ENCODE measurements around the gene C16orf92. TPM values are rescaled to one million over a fixed set of nuclear protein-coding genes. Genes with fewer than 3 reads are reported as not detected.
A peak's percentile ranks its signal among the peaks of the same experiment; 100 is the strongest.
"Not testable (repeated sequence)": the region's sequence is repeated elsewhere in the genome, so short reads cannot be mapped to it uniquely, and the experiment has no call there.

C16orf92 gene
- total RNA-seq, 4 donors from 2014 or later = not detected

GRCh38 chr16:30009990-30010843 is 12.8 kb upstream of the C16orf92 start:
- peaks cover 0 to 32% (median 12%) of the 10 kb centered on the region in 4 donors for H3K4me1 ChIP-seq
- H3K9me3 ChIP-seq = no peaks in the 10 kb centered on the region
- H3K27me3 ChIP-seq = peaks cover 0 to 41% of the 10 kb centered on the region in 2 donors
- peak overlapping the region in 3 of 4 donors; percentile 29 to 47 (median 35) for H3K4me3 ChIP-seq
- no peak for TF ChIP-seq POLR2A (IDR thresholded peaks at IDR 0.05)
- TF ChIP-seq EP300 (IDR thresholded peaks at IDR 0.05) = no peak
- no peak for TF ChIP-seq CTCF (IDR thresholded peaks at IDR 0.05)
- 11 to 15% methylated on average over 17 to 24 of the region's 34 CpGs for WGBS, 2 donors
- H3K36me3 ChIP-seq = peaks cover 0 to 16% (median 0%) of the 10 kb centered on the region in 3 donors
- DNase-seq (ENCODE audit: low spot score in 2 of 2) = no peak
- no peak overlapping the region for H3K27ac ChIP-seq

GRCh38 chr16:30010844-30011713 is 11.9 kb upstream of the C16orf92 start, which contains the start of gene DOC2A:
TSS of gene DOC2A (minus strand) at chr16:30011027. CDS start at chr16:30010222, 805 bp downstream.
- H3K4me1 ChIP-seq = peaks cover 0 to 25% (median 12%) of the 10 kb centered on the region in 4 donors
- H3K9me3 ChIP-seq = no peaks in the 10 kb centered on the region
- H3K36me3 ChIP-seq = peaks cover 0 to 9% (median 0%) of the 10 kb centered on the region in 3 donors
- 1% methylated on average over 55 of the region's 99 CpGs for WGBS, 2 donors
- no peak for DNase-seq (ENCODE audit: low spot score in 2 of 2)
- H3K4me3 ChIP-seq = peak within 1 kb of the TSS; percentile 6 to 47 (median 32)
- peaks cover 0 to 41% of the 10 kb centered on the region in 2 donors for H3K27me3 ChIP-seq
- H3K27ac ChIP-seq = no peak within 1 kb of the TSS
- TF ChIP-seq POLR2A (IDR thresholded peaks at IDR 0.05) (no peak), EP300 (IDR thresholded peaks at IDR 0.05) (no peak), CTCF (IDR thresholded peaks at IDR 0.05) (no peak)

- Histone ChIP-seq H3K27me3 (peaks cover 0 to 41% of the 10 kb centered on the region in 2 donors), H3K4me1 (peaks cover 0 to 25% (median 12%) of the 10 kb centered on the region in 4 donors), H3K27ac (no peak overlapping the region), H3K4me3 (peak overlapping the region in 1 of 4 donors; percentile 35), H3K9me3 (no peaks in the 10 kb centered on the region), H3K36me3 (peaks cover 0 to 1% (median 0%) of the 10 kb centered on the region in 3 donors)
- DNase-seq (ENCODE audit: low spot score in 2 of 2) = no peak
- no peak for TF ChIP-seq CTCF (IDR thresholded peaks at IDR 0.05)
- no peak for TF ChIP-seq EP300 (IDR thresholded peaks at IDR 0.05)
- TF ChIP-seq POLR2A (IDR thresholded peaks at IDR 0.05) = no peak
- WGBS, 2 donors = 18 to 28% methylated on average over 30 to 31 of the region's 31 CpGs
These were observed 11.1 kb upstream of the C16orf92 start for GRCh38 chr16:30011714-30012504.

- not testable (repeated sequence) for H3K36me3 ChIP-seq; H3K27ac ChIP-seq; DNase-seq (ENCODE audit: low spot score in 2 of 2); H3K9me3 ChIP-seq; H3K4me3 ChIP-seq
- 85 to 88% methylated on average over 14 of the region's 14 CpGs for WGBS, 2 donors
- Histone ChIP-seq H3K27me3 (peaks cover 0 to 41% of the 10 kb centered on the region in 2 donors), H3K4me1 (peaks cover 0 to 25% (median 12%) of the 10 kb centered on the region in 4 donors)
These were observed 10.4 kb upstream of the C16orf92 start for GRCh38 chr16:30012598-30012997.

- not testable (repeated sequence) for H3K4me3 ChIP-seq; H3K27ac ChIP-seq; H3K9me3 ChIP-seq; DNase-seq (ENCODE audit: low spot score in 2 of 2); H3K36me3 ChIP-seq
- WGBS, 2 donors = 82 to 88% methylated on average over 7 of the region's 7 CpGs
- H3K27me3 ChIP-seq = peaks cover 0 to 25% of the 10 kb centered on the region in 2 donors
- H3K4me1 ChIP-seq = peaks cover 0 to 12% (median 9%) of the 10 kb centered on the region in 4 donors
These were observed 7.5 kb upstream of the C16orf92 start for GRCh38 chr16:30015450-30015849.
